HS-5 (cell line): ENCODE data around the gene ACCSL.

Source experiments
- DNase-seq: peaks from one replicate; pipeline ENCODE4 v3.0.0-alpha.2; 2012; ENCODE audit warnings: low read depth

ACCSL gene

DNA sequence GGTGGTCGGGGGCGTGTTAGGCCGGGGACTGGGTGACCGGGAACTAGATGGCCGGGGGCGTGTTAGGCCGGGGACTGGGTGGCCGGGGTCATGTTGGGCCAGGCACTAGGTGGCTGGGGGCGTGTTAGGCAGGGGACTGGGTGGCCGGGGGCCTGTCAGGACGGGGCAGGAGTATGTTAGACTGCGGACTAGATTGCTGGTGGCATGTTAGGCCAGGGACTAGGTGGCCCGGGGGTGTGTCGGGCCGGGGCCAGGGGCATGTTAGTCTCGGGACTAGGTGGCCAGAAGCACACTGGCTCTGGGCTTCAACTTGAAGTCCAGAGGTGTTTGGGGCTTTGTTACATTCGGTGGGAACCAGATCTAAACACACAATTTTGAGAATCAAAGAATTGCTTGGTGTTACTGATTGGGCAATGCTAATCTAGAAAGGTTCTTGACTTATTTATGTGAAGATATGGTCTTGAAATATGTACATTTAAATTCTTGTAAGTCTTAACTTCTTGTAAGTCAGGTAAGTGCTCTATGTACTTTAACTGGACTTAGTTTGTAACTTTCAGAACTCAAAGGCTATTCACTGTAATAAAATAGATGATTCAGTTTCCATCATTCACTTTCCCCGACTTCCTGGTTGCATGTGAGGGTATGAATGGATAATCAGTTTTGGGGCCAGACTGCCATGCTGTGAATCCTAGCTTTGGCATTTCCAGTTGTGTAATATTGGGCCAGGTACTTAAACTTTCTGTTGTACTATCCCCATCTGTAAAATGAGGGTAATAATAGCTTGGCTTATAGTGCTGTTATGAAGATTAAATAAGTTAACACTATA lies 48.8 kb downstream of the ACCSL start:
- DNase-seq = peak; percentile 60

- no peak for DNase-seq
Measured at GRCh38 chr11:44097821-44098220, 50.0 kb downstream of the ACCSL start.

GRCh38 chr11:44101098-44101497 lies 53.3 kb downstream of the ACCSL start:
- no peak for DNase-seq

GRCh38 chr11:44104481-44105294 lies 56.9 kb downstream of the ACCSL start:
- peak; percentile 37 for DNase-seq

- DNase-seq = no peak
Measured at GRCh38 chr11:44108260-44108659, 60.5 kb downstream of the ACCSL start.
